NCI-H524 (cell line): Measurements from ENCODE around the gene WDR4.
"Not testable (repeated sequence)": the region's sequence is repeated elsewhere in the genome, so short reads cannot be mapped to it uniquely, and the experiment has no call there.

ENCODE experiments used
- DNase-seq, 2 experiments: peaks; one replicate each; lab custom pipeline; 2025; lab: John Stamatoyannopoulos, UW

WDR4 gene

DNA sequence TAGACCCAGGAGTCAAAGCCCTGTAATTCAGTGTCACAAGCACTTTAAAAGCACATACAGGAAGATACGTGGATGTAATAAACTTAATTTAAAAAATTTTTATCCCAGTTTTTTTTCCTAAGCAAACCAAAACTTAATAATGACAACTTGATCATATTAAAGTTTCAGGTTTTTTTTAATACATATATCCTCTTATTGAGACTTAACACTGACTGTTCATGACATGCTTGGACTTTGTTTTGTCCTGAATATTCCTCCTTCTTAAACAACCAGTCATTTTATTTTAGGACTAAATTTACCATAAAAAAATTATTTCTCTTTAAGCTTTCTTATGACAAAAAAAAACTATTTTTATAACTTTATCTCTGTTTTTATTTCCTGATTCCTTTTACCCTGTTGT lies 64.1 kb downstream of the WDR4 start:
- no peak for DNase-seq

DNA sequence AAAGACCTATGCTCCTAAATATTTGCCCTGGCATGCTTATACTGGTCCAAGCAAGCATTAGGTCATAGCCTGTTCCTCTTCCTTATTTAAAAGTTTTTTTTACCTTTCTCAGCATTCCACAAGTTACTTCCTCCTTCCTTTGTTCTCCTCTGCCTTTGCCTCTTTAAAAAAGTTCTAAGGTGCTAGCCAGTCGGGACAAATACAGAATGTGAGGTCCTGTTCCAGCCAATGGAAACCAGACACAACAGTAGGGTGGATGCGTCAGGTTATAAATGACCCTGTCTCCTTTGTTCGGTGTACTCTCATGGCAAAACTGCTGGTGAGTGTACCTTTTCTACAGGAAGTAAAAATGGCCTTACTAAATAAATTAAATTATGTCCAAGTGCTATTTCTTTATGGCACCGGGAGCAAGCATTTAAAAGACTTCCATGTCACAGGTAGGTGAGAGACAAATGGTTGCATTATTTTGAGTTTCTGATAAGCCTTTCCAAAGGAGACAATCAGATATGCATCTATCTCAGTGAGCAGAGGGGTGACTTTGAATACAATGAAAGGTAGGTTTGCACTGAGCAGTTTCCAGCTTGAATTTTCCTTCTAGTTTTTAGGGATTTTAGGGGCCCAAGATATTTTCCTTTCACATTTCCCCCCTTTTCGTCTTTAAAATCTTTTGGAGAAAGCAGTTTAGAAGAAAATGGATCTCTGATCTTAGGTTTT lies 66.7 kb downstream of the WDR4 start:
- DNase-seq: not testable (repeated sequence)

DNA sequence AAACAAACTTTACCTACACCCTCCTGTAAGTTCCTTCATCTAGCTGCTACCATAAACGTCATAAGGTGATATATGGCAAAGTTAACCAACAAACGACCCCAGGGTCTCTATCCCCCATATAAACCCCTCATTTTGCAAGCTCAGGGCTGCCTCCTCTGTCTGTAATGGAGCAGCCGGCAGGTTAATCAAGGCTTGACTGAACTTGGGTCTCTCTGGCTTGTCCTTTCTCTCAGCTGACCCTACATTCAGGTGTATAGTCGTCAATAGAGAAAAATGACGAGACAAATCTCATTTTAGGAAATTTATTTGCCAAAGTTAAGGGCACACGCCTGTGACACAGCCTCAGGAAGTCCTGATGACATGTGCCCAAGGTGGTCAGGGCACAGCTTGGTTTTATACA lies 67.4 kb downstream of the WDR4 start:
- DNase-seq: no peak

DNA sequence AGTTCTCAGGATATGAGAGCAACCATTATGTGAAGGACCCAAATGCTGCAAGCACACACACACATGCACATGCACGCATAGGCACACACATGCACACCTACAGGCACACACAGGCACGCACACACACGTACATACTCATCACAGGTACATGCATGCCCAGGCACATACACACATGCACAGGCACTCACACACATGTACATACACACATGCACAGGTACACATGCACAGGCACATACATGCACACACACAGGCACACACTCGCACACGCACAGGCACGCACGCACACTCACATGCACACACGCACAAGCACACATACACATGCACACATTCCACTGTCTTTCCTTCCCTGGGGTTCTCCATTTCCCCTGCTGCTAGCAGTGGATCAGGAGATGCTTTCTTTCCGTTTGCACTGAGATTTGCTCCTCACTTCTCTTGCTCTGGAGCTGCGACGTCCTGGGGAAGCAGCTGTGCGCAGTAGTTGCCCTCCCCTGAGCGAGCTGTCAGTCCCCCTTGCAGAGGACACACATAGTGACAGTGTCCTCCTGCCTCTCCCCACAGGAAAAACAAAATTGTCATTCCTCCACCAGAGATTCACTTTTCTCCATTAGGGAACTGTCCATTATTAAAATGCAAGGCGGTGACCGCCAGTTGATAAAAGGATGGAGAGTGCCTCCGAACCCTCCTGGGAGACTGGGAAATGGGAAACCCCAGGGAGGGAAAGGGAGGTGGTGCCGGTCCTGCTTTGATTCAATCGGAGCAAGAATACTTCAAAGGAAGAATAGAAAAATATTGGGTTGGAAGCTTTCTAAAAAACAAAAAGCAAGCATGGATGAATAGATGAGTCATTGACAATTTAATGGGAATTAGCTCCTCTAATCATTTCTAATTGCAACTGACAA lies 69.5 kb downstream of the WDR4 start:
- no peak for DNase-seq

DNA sequence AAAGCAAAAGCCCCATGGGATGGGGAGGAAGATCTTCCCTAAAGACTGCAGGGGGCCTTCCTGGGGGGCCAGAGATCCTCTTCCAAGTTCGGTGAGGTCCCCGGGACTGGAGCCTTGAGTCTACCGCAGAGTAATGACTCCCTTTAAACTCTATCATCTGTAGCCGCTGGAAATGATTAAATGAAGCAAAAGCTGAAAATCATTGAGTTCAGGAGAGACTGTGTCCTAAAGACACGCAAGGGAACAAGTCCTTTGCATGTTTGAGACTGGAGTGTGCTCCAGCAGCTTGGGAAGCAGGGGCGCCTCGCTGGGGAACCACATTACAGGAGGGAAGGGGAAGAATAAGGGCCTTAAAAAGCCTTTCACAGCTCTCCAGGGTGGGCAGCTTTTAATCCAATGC lies 70.2 kb downstream of the WDR4 start:
- DNase-seq: no peak

DNA sequence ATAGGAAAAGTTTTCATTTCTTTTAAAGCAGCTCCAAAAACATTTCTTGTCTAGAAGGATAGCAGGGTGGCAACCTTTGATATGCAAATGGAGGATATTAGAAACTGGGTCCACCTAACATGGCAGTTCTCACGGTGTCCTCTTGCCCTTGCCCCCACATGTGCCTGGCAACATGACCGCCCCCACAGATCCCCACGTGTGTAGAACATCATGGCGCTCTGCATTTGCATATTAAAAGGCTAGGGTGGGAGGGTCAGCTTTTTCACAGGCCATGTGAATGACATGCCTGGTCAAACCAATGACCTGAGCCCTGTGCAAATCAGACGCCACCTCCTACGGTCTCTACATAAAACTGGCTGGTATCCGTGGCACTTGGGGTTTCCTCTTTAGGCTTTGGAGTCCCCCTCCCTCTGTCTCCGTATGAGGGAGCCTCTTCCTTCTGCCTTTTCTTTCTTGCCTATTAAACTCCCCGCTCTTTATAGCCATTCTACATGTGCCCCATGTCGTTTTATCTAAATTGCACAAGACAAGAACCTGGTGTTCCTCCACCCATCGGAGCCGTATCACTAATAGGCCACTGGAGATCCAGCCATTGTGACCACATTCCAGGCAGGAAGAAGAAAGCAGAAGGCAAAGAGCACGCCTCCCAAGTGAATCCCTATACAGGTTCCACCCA lies 71.3 kb downstream of the WDR4 start:
- no peak for DNase-seq

DNA sequence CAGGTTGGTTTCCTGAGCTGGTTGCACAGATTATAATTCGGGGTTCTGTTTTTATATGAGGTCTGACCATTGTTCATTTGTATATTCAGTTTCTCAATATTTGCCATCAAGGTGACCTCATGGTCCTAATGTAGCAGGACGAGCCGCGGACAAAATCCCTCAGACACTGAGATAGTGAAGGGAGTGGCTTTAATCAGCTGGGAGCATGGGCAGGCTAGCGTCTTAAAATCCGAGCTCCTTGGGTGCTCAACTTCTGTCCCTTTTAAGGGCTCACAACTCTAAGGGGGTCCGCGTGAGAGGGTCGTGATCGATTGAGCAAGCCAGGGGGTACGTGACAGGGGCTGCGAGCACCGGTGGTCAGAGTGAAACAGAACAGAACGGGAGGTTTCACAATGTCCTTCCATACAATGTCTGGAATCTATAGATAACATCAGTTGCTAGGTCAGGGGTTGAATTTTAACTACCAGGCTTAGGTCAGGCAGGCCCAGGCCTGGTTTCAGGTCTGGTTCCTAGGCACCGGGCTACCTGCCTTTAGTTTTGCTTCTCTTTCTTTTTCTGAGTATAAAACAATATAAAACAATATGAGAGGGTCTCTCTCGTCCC lies 71.9 kb downstream of the WDR4 start:
- not testable (repeated sequence) for DNase-seq

DNA sequence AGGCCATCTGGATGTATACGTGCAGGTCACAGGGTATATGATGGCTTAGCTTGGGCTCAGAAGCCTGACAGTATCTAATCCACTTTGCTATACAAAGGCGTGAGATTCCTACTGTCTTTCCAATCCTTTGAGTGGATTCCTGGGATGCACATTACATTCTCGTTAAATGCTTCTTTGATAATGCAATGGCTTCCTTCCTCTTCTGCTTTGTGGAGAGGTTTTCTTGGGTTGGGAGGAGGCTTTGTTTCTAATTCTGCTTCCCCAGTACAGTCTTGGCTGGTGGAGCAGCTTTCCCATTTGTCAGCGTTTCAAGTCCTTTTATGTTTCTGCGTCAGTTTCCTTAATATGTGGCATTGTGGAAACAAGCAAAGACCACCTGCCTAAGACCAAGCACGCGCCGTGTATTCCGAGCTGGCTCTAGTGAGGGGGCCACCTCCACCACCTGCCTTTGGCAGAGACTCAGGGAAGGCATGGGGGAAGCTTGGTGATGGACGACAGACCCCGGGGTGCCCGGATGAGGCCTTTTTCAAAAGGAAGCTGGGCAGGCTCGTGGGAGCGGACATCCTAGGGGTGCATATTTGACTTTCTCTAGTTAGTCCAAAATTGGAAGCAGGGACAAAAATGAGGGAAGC lies 72.7 kb downstream of the WDR4 start:
- peak; percentile 3 to 11 for DNase-seq

DNA sequence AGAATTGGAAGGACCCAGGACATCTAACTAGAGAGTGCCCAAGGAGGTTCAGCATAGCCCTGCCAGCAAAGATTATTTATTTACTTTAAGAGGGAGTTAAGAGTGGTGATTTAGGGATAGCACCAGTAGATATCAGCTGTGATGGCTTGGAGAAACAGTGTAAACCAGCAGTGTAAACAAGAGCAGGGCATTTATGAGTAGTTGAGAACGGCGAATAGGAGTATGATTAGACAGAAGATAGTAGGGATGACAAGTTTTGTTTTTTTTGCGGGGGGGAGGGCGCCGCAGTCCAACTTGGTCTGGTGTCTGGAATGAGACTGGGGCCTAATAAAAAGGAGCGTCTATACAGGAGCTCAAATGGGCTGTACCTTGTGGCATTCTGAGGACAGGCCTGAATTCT lies 77.7 kb downstream of the WDR4 start:
- not testable (repeated sequence) for DNase-seq

DNA sequence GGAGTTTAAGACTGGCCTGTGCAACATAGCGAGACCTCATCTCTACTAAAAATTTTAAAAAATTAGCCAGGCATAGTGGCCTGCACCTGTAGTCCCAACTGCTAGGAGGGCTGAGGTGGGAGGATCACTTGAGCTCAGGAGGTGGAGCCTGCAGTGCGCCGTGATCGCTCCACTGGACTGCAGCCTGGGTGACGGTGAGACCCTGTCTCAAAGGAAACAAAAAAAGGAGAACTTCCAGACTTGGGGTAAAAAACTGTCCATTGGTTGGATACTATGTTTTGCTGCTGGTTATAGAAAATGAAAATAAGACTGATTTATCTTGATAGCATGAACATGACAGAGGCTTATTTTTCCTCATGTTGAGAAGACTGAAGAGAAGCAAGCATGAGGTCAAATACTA lies 79.4 kb downstream of the WDR4 start:
- DNase-seq: no peak

DNA sequence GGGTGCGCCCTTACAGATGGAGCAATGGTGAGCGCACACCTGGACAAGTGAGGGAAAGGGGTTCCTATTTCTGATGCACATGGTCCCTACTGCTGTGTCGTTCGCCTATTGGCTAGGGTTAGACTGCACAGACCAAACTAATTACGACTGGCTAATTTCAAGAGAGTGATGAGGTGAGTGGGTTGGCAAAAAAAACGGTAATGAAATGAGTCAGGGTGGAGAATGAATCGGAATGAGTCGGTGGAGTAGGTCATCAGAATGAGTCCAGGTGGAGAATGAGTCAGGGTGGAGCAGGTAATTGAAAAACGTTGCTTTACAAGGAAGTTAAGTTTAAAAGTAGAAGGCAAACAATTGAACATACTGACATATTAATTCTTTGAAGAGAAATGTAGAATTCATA lies 79.8 kb downstream of the WDR4 start:
- DNase-seq: no peak
